Mesothelial cell of epicardium (in vitro differentiated cells): ENCODE measurements around the gene AFAP1. TPM values are rescaled to one million over a fixed set of nuclear protein-coding genes. Genes with fewer than 3 reads are reported as not detected.

Source experiments
- DNase-seq, 2 experiments: peaks; one replicate each; pipeline ENCODE4 v3.0.0; 2021; ENCODE audit warnings: low spot score in 2 of 2; ENCODE audit not compliant: unreplicated experiment in 2 of 2
- H3K27ac Mint-ChIP-seq: 2 replicates; pipeline ENCODE4 v1.8.0; 2021; ENCODE audit warnings: mixed read lengths
- H3K27me3 Mint-ChIP-seq: 2 replicates; pipeline ENCODE4 v1.8.0; 2021; ENCODE audit warnings: low read depth, mixed read lengths
- H3K36me3 Mint-ChIP-seq: 2 replicates; pipeline ENCODE4 v1.8.0; 2021; ENCODE audit warnings: mixed read lengths
- H3K4me1 Mint-ChIP-seq: 2 replicates; pipeline ENCODE4 v1.8.0; 2021; ENCODE audit warnings: mixed read lengths
- H3K4me3 Mint-ChIP-seq: 2 replicates; pipeline ENCODE4 v1.8.0; 2021; ENCODE audit warnings: mild to moderate bottlenecking, moderate library complexity, mixed read lengths
- H3K9me3 Mint-ChIP-seq: 2 replicates; pipeline ENCODE4 v1.8.0; 2021; ENCODE audit warnings: mixed read lengths
- CTCF ChIP-seq: fragments of 200-600 bp; sonication (generic); IDR thresholded peaks from one replicate; pipeline ENCODE4 v1.5.0; 2021; ENCODE audit warnings: antibody characterized with exemption; ENCODE audit not compliant: unreplicated experiment
- total RNA-seq: library from RNA; stranded (reverse); gene quantifications from 3 replicates; pipeline ENCODE4 v1.2.1, GENCODE V29; 2021

The AFAP1 gene
- total RNA-seq, 1 donor from 2014 or later, result 82.4 TPM

DNA sequence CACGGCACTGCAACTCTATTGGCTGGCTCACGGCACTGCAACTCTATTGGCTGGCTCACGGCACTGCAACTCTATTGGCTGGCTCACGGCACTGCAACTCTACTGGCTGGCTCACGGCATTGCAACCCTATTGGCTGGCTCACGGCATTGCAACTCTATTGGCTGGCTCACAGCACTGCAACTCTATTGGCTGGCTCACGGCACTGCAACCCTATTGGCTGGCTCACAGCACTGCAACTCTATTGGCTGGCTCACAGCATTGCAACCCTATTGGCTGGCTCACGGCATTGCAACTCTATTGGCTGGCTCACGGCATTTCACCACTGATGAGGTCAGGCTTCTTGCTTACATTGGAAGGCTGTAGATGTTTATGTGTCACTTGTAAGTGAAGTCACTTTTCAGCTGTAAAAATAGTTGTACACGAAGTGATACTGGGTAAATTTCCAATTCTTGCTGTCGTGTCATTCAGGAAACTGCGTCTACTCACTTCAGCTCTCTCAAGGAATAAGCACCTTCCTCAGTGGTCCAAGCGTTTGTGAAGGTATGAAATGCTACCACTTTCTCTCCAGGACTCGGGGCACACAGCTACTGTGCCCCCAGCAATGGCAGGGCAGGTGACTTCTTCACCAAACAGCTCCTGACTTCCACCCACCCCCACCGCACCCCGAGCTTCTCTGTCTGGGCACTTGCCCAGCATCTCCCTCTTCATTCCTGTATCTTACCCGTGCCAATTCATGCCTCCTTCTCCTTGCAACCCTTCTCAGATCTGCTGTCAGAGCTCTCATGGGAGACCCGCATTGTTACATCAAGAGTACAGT, 141.3 kb downstream of the AFAP1 start:
- H3K4me3 Mint-ChIP-seq, result no peak overlapping the region
- TF ChIP-seq CTCF, result no peak
- H3K4me1 Mint-ChIP-seq, result peaks cover 5% of the 10 kb centered on the region
- no peak for DNase-seq
- H3K27me3 Mint-ChIP-seq, result no peaks in the 10 kb centered on the region
- H3K9me3 Mint-ChIP-seq, result no peaks in the 10 kb centered on the region
- H3K27ac Mint-ChIP-seq, result no peak overlapping the region
- peaks cover 51% of the 10 kb centered on the region for H3K36me3 Mint-ChIP-seq

DNA sequence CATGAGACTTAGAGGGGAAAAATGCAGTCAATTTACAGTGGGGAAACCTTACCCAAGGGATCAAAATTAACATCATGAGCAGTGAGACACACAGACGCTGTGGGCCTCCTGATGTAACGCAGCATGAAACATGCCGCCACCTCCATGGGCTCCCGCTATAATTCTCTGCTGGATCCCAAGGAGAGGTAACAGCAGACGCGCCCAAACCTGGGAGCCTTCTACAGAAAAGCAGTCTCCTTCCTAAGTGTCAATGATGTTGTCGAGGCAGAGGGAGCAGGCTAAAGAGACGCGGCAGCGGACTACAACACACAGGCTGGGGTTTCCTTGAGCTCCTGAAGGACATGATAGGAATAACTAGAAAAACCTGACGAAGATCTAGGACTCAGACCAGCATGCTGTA, 142.3 kb downstream of the AFAP1 start:
- DNase-seq, result no peak
- Mint-ChIP-seq H3K9me3 (no peaks in the 10 kb centered on the region), H3K27ac (no peak overlapping the region), H3K36me3 (peaks cover 58% of the 10 kb centered on the region), H3K4me3 (no peak overlapping the region), H3K27me3 (no peaks in the 10 kb centered on the region), H3K4me1 (peaks cover 5% of the 10 kb centered on the region)
- no peak for TF ChIP-seq CTCF

DNA sequence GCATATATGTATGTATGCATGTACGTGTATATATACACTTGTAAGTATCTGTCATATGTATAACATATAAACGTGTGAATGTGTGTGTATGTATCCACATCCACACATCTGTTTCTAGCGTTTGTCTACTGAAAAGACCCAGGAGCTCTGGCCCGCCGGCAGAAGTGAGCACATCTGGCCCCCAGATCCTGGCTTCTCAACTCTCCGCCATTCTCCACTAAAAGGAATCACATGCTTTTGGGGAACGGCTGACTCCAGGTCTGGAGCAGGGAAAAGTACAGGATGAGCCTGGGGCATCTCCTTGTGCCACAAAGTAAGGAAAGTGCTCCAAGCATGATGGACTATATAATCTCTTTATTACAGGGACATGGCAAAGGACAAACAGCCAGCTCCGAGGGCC, 143.7 kb downstream of the AFAP1 start:
- Mint-ChIP-seq H3K4me1 (peaks cover 4% of the 10 kb centered on the region), H3K36me3 (peaks cover 61% of the 10 kb centered on the region), H3K4me3 (no peak overlapping the region), H3K27ac (no peak overlapping the region), H3K27me3 (no peaks in the 10 kb centered on the region), H3K9me3 (no peaks in the 10 kb centered on the region)
- TF ChIP-seq CTCF, result no peak
- no peak for DNase-seq

DNA sequence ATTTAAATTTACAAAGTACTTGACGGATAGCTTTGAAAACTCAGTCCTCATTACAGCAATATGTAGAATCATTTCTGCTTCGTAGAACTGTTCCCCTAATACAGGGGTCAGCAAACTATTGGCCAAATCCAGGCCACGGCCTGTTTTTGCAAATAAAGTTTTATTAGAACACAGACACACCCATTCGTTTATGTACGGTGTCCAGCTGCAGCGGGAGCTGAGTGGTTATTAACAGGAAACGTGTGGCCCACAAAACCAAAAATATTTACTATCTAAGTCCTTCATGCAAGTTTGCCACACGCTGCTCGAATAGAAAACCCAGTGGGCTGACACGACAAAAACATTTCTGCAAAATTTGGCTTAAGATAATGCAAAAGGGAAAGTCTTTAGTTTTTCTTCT, 146.5 kb downstream of the AFAP1 start:
- H3K27me3 Mint-ChIP-seq, result no peaks in the 10 kb centered on the region
- no peaks in the 10 kb centered on the region for H3K9me3 Mint-ChIP-seq
- DNase-seq, result no peak
- H3K4me1 Mint-ChIP-seq, result peaks cover 20% of the 10 kb centered on the region
- H3K27ac Mint-ChIP-seq, result no peak overlapping the region
- H3K4me3 Mint-ChIP-seq, result no peak overlapping the region
- peaks cover 36% of the 10 kb centered on the region for H3K36me3 Mint-ChIP-seq
- no peak for TF ChIP-seq CTCF

DNA sequence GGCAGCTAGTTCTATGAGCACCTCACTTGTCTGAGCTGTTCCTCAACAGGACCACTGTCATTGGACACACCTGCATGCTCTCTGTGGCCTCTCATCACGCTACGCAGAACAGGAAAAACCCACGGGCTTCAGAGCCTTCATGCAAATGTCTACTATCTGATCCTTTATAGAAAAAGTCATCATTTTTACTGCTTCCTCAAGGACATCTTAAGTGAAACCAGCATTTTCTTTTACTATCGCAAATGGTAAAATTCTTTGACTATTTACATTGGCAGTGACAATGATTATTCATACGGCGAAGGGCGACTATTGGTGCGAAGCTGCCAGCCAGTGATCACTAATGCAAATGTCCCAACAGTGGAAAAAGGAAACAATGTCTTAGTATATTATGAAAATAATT, 147.0 kb downstream of the AFAP1 start:
- no peak overlapping the region for H3K4me3 Mint-ChIP-seq
- no peak overlapping the region for H3K27ac Mint-ChIP-seq
- peaks cover 20% of the 10 kb centered on the region for H3K4me1 Mint-ChIP-seq
- H3K27me3 Mint-ChIP-seq, result no peaks in the 10 kb centered on the region
- DNase-seq, result no peak
- no peak for TF ChIP-seq CTCF
- peaks cover 32% of the 10 kb centered on the region for H3K36me3 Mint-ChIP-seq
- no peaks in the 10 kb centered on the region for H3K9me3 Mint-ChIP-seq
